ENCODE results near the gene FBLN7. TPM values are rescaled to one million over a fixed set of nuclear protein-coding genes. Genes with fewer than 3 reads are reported as not detected.

The FBLN7 gene
- total RNA-seq, 1 donor from 2014 or later: 0.20 TPM

- no peak for TF ChIP-seq CTCF (IDR thresholded peaks at IDR 0.05; ENCODE audit: partially characterized antibody, unreplicated experiment)
- H3K36me3 Mint-ChIP-seq (ENCODE audit: unreplicated experiment): no peaks in the 10 kb centered on the region
- no peaks in the 10 kb centered on the region for H3K9me3 Mint-ChIP-seq (ENCODE audit: unreplicated experiment)
- no peak overlapping the region for H3K27ac Mint-ChIP-seq (ENCODE audit: unreplicated experiment)
- H3K4me3 Mint-ChIP-seq (ENCODE audit: unreplicated experiment): no peak overlapping the region
- no peaks in the 10 kb centered on the region for H3K4me1 Mint-ChIP-seq (ENCODE audit: low read depth, unreplicated experiment)
- peaks cover 2% of the 10 kb centered on the region for H3K27me3 Mint-ChIP-seq (ENCODE audit: unreplicated experiment)
- no peak for DNase-seq
Measured at GRCh38 chr2:112195167-112195766, 57.1 kb downstream of the FBLN7 start.

DNA sequence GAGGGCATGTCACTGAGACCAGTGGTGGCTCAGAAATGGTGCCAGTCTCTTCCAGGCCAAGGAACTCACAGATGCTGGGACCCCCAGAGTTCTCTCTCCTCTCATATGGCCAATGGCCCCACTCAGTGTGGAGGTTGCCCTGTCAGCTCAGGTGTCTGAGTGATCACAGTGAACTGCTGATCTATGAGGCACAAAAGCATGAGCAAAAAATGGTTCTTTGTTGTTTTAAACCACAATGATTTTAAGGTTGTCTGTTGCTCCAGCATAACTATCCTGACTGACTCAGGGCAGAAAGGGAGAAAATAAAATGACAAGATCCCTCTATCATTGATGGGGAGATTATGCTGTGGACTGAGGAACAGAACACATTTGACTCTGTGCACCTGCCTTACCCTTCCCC is 57.8 kb downstream of the FBLN7 start:
- no peaks in the 10 kb centered on the region for H3K9me3 Mint-ChIP-seq (ENCODE audit: unreplicated experiment)
- H3K4me1 Mint-ChIP-seq (ENCODE audit: low read depth, unreplicated experiment): no peaks in the 10 kb centered on the region
- no peaks in the 10 kb centered on the region for H3K36me3 Mint-ChIP-seq (ENCODE audit: unreplicated experiment)
- H3K27ac Mint-ChIP-seq (ENCODE audit: unreplicated experiment): no peak overlapping the region
- TF ChIP-seq CTCF (IDR thresholded peaks at IDR 0.05; ENCODE audit: partially characterized antibody, unreplicated experiment): no peak
- DNase-seq: no peak
- H3K27me3 Mint-ChIP-seq (ENCODE audit: unreplicated experiment): peaks cover 5% of the 10 kb centered on the region
- H3K4me3 Mint-ChIP-seq (ENCODE audit: unreplicated experiment): no peak overlapping the region

DNA sequence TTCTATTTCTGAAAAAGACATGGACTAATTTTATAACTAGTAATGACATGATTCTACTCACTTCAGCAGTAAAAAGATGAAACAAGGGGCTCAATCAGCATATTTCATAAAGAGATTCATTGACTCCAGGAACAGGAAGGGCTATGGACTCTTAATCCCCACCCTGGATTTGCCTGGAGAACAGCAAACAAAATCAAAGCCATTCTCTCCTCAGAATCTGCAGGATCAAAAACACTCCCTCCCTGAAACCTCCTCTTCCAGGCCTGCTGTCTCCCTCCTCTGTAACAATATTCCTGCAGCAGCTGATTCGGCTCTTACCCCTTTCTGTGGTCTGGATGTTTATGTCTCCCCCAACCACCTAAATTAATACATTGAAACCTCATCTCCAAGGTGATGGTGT is 59.7 kb downstream of the FBLN7 start:
- no peaks in the 10 kb centered on the region for H3K36me3 Mint-ChIP-seq (ENCODE audit: unreplicated experiment)
- H3K9me3 Mint-ChIP-seq (ENCODE audit: unreplicated experiment): no peaks in the 10 kb centered on the region
- peaks cover 7% of the 10 kb centered on the region for H3K27me3 Mint-ChIP-seq (ENCODE audit: unreplicated experiment)
- no peak overlapping the region for H3K4me3 Mint-ChIP-seq (ENCODE audit: unreplicated experiment)
- no peak for TF ChIP-seq CTCF (IDR thresholded peaks at IDR 0.05; ENCODE audit: partially characterized antibody, unreplicated experiment)
- DNase-seq: no peak
- H3K27ac Mint-ChIP-seq (ENCODE audit: unreplicated experiment): no peak overlapping the region
- no peaks in the 10 kb centered on the region for H3K4me1 Mint-ChIP-seq (ENCODE audit: low read depth, unreplicated experiment)

DNA sequence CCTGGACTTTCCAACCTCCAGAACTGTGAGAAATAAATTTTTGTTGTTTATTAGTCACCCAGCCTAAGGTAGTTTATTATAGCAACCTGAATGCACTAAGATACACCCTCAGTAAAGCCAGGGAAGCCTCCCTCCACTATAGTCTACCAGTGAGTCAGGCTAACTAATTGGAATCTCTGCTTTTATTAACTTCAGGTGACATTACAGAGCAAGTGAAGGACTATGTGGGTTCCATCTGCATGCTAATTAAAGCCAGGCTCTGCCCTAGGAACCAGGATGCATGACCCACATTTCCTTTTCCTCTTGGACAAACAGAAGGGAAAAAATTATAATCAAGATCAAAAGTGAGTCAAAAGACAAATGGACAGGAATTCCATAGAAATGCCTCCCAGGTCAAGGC is 60.6 kb downstream of the FBLN7 start:
- no peaks in the 10 kb centered on the region for H3K4me1 Mint-ChIP-seq (ENCODE audit: low read depth, unreplicated experiment)
- H3K9me3 Mint-ChIP-seq (ENCODE audit: unreplicated experiment): no peaks in the 10 kb centered on the region
- no peak for DNase-seq
- H3K27me3 Mint-ChIP-seq (ENCODE audit: unreplicated experiment): peaks cover 7% of the 10 kb centered on the region
- no peaks in the 10 kb centered on the region for H3K36me3 Mint-ChIP-seq (ENCODE audit: unreplicated experiment)
- TF ChIP-seq CTCF (IDR thresholded peaks at IDR 0.05; ENCODE audit: partially characterized antibody, unreplicated experiment): no peak
- no peak overlapping the region for H3K27ac Mint-ChIP-seq (ENCODE audit: unreplicated experiment)
- H3K4me3 Mint-ChIP-seq (ENCODE audit: unreplicated experiment): no peak overlapping the region

GRCh38 chr2:112199188-112199587 is 61.0 kb downstream of the FBLN7 start:
- no peak for DNase-seq
- Mint-ChIP-seq H3K4me1 (ENCODE audit: low read depth, unreplicated experiment) (no peaks in the 10 kb centered on the region), H3K36me3 (ENCODE audit: unreplicated experiment) (no peaks in the 10 kb centered on the region), H3K27me3 (ENCODE audit: unreplicated experiment) (peaks cover 7% of the 10 kb centered on the region), H3K9me3 (ENCODE audit: unreplicated experiment) (no peaks in the 10 kb centered on the region), H3K27ac (ENCODE audit: unreplicated experiment) (no peak overlapping the region), H3K4me3 (ENCODE audit: unreplicated experiment) (no peak overlapping the region)
- no peak for TF ChIP-seq CTCF (IDR thresholded peaks at IDR 0.05; ENCODE audit: partially characterized antibody, unreplicated experiment)
